AG09319 (cell line): Measurements from ENCODE around the gene PITX2.
A peak's percentile ranks its signal among the peaks of the same experiment; 100 is the strongest.
"Not testable (repeated sequence)": the region's sequence is repeated elsewhere in the genome, so short reads cannot be mapped to it uniquely, and the experiment has no call there.

Experiments used
- DNase-seq: peaks from one replicate; pipeline ENCODE4 v3.0.0-alpha.2; 2010; ENCODE audit warnings: low read depth; ENCODE audit errors: extremely low read depth
- TF ChIP-seq, protein P1 (sequence below): IDR thresholded peaks from 2 replicates; pipeline ENCODE4 v1.5.1; 2011; ENCODE audit warnings: low read depth, mild to moderate bottlenecking, inconsistent platforms, low read length, moderate library complexity

The PITX2 gene

DNA sequence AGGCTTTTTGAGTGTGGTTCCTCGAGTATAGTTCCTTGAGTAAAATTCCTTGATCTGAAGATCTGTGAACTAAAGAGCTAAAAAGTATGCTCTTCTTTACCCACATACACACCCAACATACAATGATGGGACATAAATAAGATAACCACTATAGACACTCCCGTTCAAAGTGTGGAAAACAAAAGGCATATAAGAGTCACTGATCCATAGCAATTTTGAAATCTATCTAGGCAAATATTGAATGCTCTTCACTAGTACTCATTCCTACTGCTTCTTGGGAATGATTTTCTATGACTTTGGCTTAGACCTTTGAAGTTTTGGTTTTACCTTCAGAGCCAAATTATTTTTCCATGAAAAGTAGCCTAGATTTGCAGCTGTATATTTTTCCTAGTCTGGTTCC lies 26.4 kb downstream of the PITX2 start:
- no peak for DNase-seq
- TF ChIP-seq, protein P1, sequence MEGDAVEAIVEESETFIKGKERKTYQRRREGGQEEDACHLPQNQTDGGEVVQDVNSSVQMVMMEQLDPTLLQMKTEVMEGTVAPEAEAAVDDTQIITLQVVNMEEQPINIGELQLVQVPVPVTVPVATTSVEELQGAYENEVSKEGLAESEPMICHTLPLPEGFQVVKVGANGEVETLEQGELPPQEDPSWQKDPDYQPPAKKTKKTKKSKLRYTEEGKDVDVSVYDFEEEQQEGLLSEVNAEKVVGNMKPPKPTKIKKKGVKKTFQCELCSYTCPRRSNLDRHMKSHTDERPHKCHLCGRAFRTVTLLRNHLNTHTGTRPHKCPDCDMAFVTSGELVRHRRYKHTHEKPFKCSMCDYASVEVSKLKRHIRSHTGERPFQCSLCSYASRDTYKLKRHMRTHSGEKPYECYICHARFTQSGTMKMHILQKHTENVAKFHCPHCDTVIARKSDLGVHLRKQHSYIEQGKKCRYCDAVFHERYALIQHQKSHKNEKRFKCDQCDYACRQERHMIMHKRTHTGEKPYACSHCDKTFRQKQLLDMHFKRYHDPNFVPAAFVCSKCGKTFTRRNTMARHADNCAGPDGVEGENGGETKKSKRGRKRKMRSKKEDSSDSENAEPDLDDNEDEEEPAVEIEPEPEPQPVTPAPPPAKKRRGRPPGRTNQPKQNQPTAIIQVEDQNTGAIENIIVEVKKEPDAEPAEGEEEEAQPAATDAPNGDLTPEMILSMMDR, result no peak

DNA sequence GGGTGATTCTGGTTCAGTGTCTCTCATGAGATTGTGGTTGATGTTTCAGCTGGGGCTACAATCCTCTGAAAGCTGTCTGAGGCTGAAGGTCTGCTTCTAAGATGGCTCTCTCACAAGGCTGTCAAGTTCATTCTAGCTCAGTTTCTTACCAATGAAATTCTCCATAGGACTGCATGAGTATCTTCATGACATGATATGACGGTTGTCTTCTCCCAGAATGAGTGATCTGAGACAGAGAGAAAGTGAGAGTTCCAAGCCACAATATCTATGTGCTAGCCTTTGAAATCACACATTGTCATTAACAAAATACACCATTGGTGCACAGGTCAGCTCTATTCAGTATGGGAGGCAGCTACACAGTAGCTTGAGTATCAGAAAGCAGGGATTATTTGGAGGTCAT lies 27.3 kb downstream of the PITX2 start:
- no peak for DNase-seq
- TF ChIP-seq, protein P1, result no peak

DNA sequence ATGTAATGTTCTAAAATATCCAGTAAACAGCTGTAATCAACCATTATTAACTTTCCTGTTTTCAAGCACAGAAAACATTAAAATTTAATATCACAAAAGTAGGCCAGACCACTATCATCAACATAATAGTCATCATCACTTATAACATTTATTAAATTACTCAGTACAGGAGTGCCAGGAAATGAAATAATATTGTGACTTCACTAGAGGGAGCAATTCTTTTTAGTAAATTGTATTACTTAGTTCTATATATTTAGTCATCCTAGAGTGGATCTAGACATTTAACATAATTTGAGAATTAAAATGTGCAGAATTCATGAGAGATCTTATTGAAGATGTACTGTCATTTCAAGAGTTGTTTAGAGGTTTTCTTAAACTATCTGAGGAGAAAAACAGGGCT lies 33.6 kb downstream of the PITX2 start:
- no peak for DNase-seq
- TF ChIP-seq, protein P1, result no peak; the same call in 1 of the 2 replicates

DNA sequence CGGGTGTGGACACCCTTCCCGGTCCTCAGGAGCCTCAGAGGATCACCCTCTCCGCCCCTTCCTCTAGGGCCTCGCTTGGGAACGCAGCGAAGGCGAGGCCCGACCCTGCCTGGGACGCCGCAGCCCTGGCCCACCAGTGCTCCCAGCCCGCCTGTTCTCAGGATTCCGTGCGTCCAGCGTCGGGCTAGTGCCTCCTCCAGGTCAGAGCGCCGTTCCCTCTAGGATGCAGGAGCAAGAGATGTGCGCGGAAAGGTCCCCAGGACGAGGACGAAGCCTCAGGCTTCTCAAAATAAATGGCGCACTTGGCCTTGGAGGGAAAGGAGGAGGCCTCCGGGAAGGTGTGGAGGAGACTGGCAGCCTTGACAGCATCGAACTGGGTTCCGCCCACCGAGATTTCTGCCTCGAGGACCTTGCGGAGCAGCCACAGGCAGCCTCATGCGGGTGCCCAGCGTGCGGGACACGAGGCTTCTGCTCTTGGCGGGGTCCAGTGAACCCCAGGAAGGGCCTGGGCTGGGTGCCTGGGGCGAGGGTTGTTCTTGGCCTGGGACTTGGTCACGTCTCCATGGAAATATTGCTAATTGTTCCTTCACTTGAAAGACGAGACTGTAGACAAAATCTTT lies 35.1 kb downstream of the PITX2 start:
- TF ChIP-seq, protein P1, result no peak
- no peak for DNase-seq

DNA sequence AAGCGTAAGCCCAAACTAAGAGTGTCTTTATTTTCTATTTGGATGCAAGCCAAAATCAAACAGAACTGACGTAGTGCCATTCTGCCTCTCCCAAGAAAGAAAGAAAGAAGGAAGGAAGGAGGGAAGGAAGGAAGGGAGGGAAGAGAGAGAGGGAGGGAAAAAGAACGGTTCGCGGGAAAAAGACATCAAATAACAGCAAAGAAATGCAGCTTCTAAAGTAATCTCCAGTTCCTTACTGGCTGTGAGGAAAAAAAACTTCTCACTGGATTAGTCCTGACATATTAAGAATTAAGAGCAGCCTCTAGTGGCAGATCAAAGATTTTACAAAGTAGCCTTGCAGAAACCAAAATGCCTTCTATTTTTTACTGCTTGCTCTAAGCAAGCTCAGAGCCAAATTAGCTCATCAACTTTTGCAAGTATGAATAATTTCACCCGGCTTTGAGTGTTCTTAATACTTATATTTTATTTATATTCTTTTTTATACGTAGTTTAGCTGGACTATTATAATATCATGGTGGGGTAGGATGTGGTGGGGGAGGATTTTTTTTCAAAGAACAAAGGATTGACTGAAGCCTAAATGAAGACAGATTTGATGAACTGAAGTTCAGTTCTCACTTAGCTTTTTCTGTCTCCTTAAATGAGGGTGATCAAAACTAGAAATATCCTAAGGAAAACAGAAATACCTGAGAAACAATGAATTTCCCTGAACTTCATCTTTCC lies 36.6 kb downstream of the PITX2 start:
- peak; percentile 15 for DNase-seq
- TF ChIP-seq, protein P1, result peak; percentile 61

DNA sequence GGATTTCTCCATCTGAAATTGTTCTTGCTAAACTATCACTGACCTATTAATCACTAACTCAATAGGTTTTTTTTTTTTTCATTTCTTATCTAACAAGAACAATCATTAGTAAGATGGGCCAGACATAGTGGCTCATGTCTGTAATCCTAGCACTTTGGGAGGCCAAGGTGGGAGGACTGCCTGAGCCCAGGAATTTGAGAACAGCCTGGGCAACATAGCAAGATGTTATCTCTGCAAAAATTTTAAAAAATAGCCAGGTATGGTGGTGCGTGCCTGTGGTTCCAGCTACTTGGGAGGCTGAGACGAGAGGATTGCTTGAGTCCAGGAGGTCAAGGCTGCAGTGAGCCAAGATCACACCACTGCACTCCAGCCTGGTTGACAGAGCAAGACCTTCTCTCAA lies 46.2 kb downstream of the PITX2 start:
- DNase-seq, result not testable (repeated sequence)
